HL-60 (cell line): Measurements from ENCODE around the gene CCM2.
A peak's percentile ranks its signal among the peaks of the same experiment; 100 is the strongest.

Experiments used
- DNase-seq, 2 experiments: peaks; one replicate each; pipeline ENCODE4 v3.0.0-alpha.2; 2010 to 2020; ENCODE audit warnings: low read depth in 1 of 2, low spot score in 1 of 2
- H3K27ac ChIP-seq: fragments of 250-450 bp; sonication (Bioruptor Pico); replicated peaks from 2 replicates; pipeline ENCODE4 v1.5.1; 2020; ENCODE audit warnings: mild to moderate bottlenecking, moderate library complexity
- H3K27me3 ChIP-seq: fragments of 250-450 bp; sonication (Bioruptor Pico); 2 replicates; pipeline ENCODE4 v1.5.1; 2021; ENCODE audit warnings: mild to moderate bottlenecking, moderate library complexity; ENCODE audit not compliant: insufficient read depth, poor library complexity, severe bottlenecking
- H3K4me3 ChIP-seq: replicated peaks from 2 replicates; pipeline ENCODE4 v1.5.1; 2011; ENCODE audit warnings: mild to moderate bottlenecking, control low read depth, low read length; ENCODE audit not compliant: insufficient read depth
- CTCF ChIP-seq: IDR thresholded peaks from one replicate; pipeline ENCODE4 v1.5.1; 2011; ENCODE audit warnings: low read length, control low read depth, inconsistent platforms; ENCODE audit not compliant: insufficient read depth
- GABPA ChIP-seq: IDR thresholded peaks from 2 replicates; pipeline ENCODE4 v1.6.1; 2012; ENCODE audit warnings: low read depth
- POLR2AphosphoS5 ChIP-seq: IDR thresholded peaks from 2 replicates; pipeline ENCODE4 v1.6.1; 2012; ENCODE audit warnings: low read depth
- REST ChIP-seq: IDR thresholded peaks from 2 replicates; pipeline ENCODE4 v1.6.1; 2012; ENCODE audit warnings: low read depth; ENCODE audit not compliant: insufficient replicate concordance
- SPI1 ChIP-seq: IDR thresholded peaks from 2 replicates; pipeline ENCODE4 v1.6.1; 2012; ENCODE audit warnings: low read depth, mild to moderate bottlenecking, borderline replicate concordance

CCM2 gene

GRCh38 chr7:44987457-44987856, 12.5 kb upstream of the CCM2 start:
- no peak overlapping the region for H3K4me3 ChIP-seq
- H3K27ac ChIP-seq: peak overlapping the region; percentile 90
- H3K27me3 ChIP-seq: no peaks in the 10 kb centered on the region
- no peak for TF ChIP-seq REST
- TF ChIP-seq CTCF: no peak
- TF ChIP-seq POLR2AphosphoS5: no peak
- TF ChIP-seq SPI1: no peak
- TF ChIP-seq GABPA: no peak
- no peak for DNase-seq

- Histone ChIP-seq H3K27me3 (no peaks in the 10 kb centered on the region), H3K4me3 (no peak overlapping the region), H3K27ac (no peak overlapping the region)
- no peak for DNase-seq
- no peak for TF ChIP-seq GABPA
- TF ChIP-seq REST: no peak
- no peak for TF ChIP-seq SPI1
- no peak for TF ChIP-seq CTCF
- no peak for TF ChIP-seq POLR2AphosphoS5
Observed at GRCh38 chr7:44987996-44988395, 12.0 kb upstream of the CCM2 start.

GRCh38 chr7:44988701-44989100, 11.3 kb upstream of the CCM2 start:
- H3K27me3 ChIP-seq: no peaks in the 10 kb centered on the region
- TF ChIP-seq REST: no peak
- H3K27ac ChIP-seq: no peak overlapping the region
- no peak overlapping the region for H3K4me3 ChIP-seq
- DNase-seq: no peak

GRCh38 chr7:44989132-44989531, 10.9 kb upstream of the CCM2 start:
- DNase-seq: no peak
- H3K27me3 ChIP-seq: no peaks in the 10 kb centered on the region
- no peak overlapping the region for H3K4me3 ChIP-seq
- TF ChIP-seq CTCF (no peak), POLR2AphosphoS5 (no peak), SPI1 (no peak), REST (no peak), GABPA (no peak)
- H3K27ac ChIP-seq: no peak overlapping the region
